ENCODE measurements around the gene KRTAP5-5. TPM values are rescaled to one million over a fixed set of nuclear protein-coding genes. Genes with fewer than 3 reads are reported as not detected.
"Not testable (repeated sequence)": the region's sequence is repeated elsewhere in the genome, so short reads cannot be mapped to it uniquely, and the experiment has no call there.

Gene KRTAP5-5
- total and polyA plus RNA-seq, 2 of the 8 experiments (the other 6 are each of a cell fraction or from before 2014, with no cell fraction given): 0.09 TPM; not detected in 1

GRCh38 chr11:1646540-1646939, 17.0 kb downstream of the KRTAP5-5 start:
- H3K27ac ChIP-seq (ENCODE audit: low read depth, low read length); H4K8ac ChIP-seq (ENCODE audit: extremely low read depth, insufficient read depth, low read length); H2BK12ac ChIP-seq (ENCODE audit: low read depth, low read length); H3K56ac ChIP-seq (replicated peaks; ENCODE audit: insufficient read length, low read depth, low read length); H3K9ac ChIP-seq (replicated peaks in 1 of 4; ENCODE audit: extremely low read depth in 1 of 4, low read depth in 3 of 4, low read length in 3 of 4); H3K14ac ChIP-seq (ENCODE audit: insufficient read length); H4K20me1 ChIP-seq (replicated peaks in 1 of 2; ENCODE audit: control insufficient read depth in 1 of 2, insufficient read depth in 2 of 2, low read length in 2 of 2); H3K18ac ChIP-seq (ENCODE audit: extremely low read depth, low read length); DNase-seq (ENCODE audit: low read depth in 1 of 2, low spot score in 2 of 2); H3K9me3 ChIP-seq (ENCODE audit: insufficient read depth in 2 of 2, low read depth in 1 of 2, low read length in 1 of 2); H2BK15ac ChIP-seq (ENCODE audit: low read length); H4K91ac ChIP-seq (replicated peaks; ENCODE audit: insufficient read length, low read length); H3K4me1 ChIP-seq (replicated peaks in 1 of 4; ENCODE audit: control insufficient read depth in 3 of 4, insufficient read depth in 4 of 4, low read length in 3 of 4); POLR2A ChIA-PET (ENCODE audit: partially characterized antibody); H3K79me1 ChIP-seq (ENCODE audit: low read depth, low read length); H3K79me2 ChIP-seq (ENCODE audit: control insufficient read depth in 1 of 2, insufficient read depth in 2 of 2, low read length in 2 of 2); H2BK120ac ChIP-seq (replicated peaks; ENCODE audit: low read depth, low read length); H3K27me3 ChIP-seq (replicated peaks in 1 of 4; ENCODE audit: control insufficient read depth in 3 of 4, extremely low read depth in 1 of 4, insufficient read depth in 3 of 4, low read length in 3 of 4); H3K4ac ChIP-seq (replicated peaks; ENCODE audit: insufficient read length, low read depth, low read length); H2BK20ac ChIP-seq (ENCODE audit: low read length); H3K4me3 ChIP-seq (ENCODE audit: extremely low read depth in 1 of 4, insufficient read depth in 2 of 4, low read depth in 3 of 4, low read length in 4 of 4); H3K36me3 ChIP-seq (ENCODE audit: control insufficient read depth in 2 of 4, insufficient read depth in 4 of 4, low read length in 3 of 4); H4K5ac ChIP-seq (ENCODE audit: insufficient read length, low read depth, low read length); H2BK5ac ChIP-seq (ENCODE audit: low read depth, low read length); FAIRE-seq; H3K23me2 ChIP-seq (ENCODE audit: low read depth, low read length); H2AK5ac ChIP-seq (ENCODE audit: low read depth, low read length); H3K4me2 ChIP-seq (ENCODE audit: insufficient read depth in 1 of 2, low read depth in 2 of 2, low read length in 2 of 2); H3K23ac ChIP-seq (ENCODE audit: insufficient read length); H2AFZ ChIP-seq (ENCODE audit: low read length): not testable (repeated sequence)
- CTCF ChIA-PET (ENCODE audit: partially characterized antibody): interaction anchor here (0.6 to 2.3 kb wide), 9 partner anchors 33 to 824 kb away, joined by 3 to 7 read pairs (median 4); no protein-coding TSS in a partner anchor
- 86% methylated on average over 10 of the region's 10 CpGs; no CpG with 5 or more reads in 1 of the 2 experiments for WGBS, 2 experiments (ENCODE audit: extremely low coverage in 1 of 2, insufficient coverage in 1 of 2, insufficient read length in 1 of 2, insufficient replicate concordance in 2 of 2, low coverage in 1 of 2, low lambda C conversion rate in 2 of 2, missing lambda C conversion rate in 1 of 2)
